ENCODE results near the gene ABL2.

- no peak for TF ChIP-seq TP53 (CRISPR knock-in tag; IDR thresholded peaks at IDR 0.05)
- no peak for TF ChIP-seq CTCF (IDR thresholded peaks at IDR 0.05)
- no peak for TF ChIP-seq IRF2 (CRISPR knock-in tag; IDR thresholded peaks at IDR 0.05; ENCODE audit: borderline replicate concordance, low read depth)
- no peak for TF ChIP-seq NR3C1 (CRISPR knock-in tag; conservative IDR thresholded peaks at IDR 0.05; ENCODE audit: low read depth)
- no peak for TF ChIP-seq ESRRA (CRISPR knock-in tag; IDR thresholded peaks at IDR 0.05; ENCODE audit: borderline replicate concordance)
- TF ChIP-seq ELF4 (CRISPR knock-in tag; IDR thresholded peaks at IDR 0.05; ENCODE audit: low read depth), result no peak
- no peak for TF ChIP-seq ATF2 (CRISPR knock-in tag; IDR thresholded peaks at IDR 0.05; ENCODE audit: borderline replicate concordance, low read depth)
- TF ChIP-seq CREB1 (CRISPR knock-in tag; IDR thresholded peaks at IDR 0.05), result no peak
- TF ChIP-seq ZNF121 (CRISPR knock-in tag; IDR thresholded peaks at IDR 0.05), result no peak
- TF ChIP-seq E2F5 (CRISPR knock-in tag; IDR thresholded peaks at IDR 0.05), result no peak
- no peak for TF ChIP-seq E2F4 (CRISPR knock-in tag; IDR thresholded peaks at IDR 0.05; ENCODE audit: borderline replicate concordance, low read depth)
These were observed 163.0 kb downstream of the ABL2 start for GRCh38 chr1:179066471-179066870.

All from WTC11 (cell line).